Right lung (tissue), 5 donors: ENCODE data around the gene KCNG2. TPM values are rescaled to one million over a fixed set of nuclear protein-coding genes. Genes with fewer than 3 reads are reported as not detected.
"Not testable (repeated sequence)": the region's sequence is repeated elsewhere in the genome, so short reads cannot be mapped to it uniquely, and the experiment has no call there.

Source experiments
- DNase-seq, 2 donors: peaks; one replicate each; pipeline ENCODE4 v3.0.0-alpha.2; 2013
- polyA plus RNA-seq, 5 donors: library from polyadenylated mRNA; unstranded; fragments of 120-200 nt; gene quantifications; one replicate each; pipeline versions ENCODE4 v1.2.1 to v1.2.3, GENCODE V29; 2013; ENCODE audit warnings: inconsistent platforms in 1 of 5, low replicate concordance in 1 of 5; ENCODE audit not compliant: insufficient read length in 5 of 5, insufficient read depth in 1 of 5

The KCNG2 gene
- polyA plus RNA-seq, 5 donors: 0.16 to 0.35 (median 0.23) TPM

GRCh38 chr18:79852561-79853302 lies 55.0 kb downstream of the KCNG2 start:
- DNase-seq: no peak

GRCh38 chr18:79853303-79853992 lies 55.7 kb downstream of the KCNG2 start:
- no peak for DNase-seq

GRCh38 chr18:79853993-79854364 lies 56.2 kb downstream of the KCNG2 start:
- DNase-seq: no peak

GRCh38 chr18:79855147-79855933 lies 57.6 kb downstream of the KCNG2 start:
- peak; percentile 50 to 53 for DNase-seq

- DNase-seq: peak in 1 of 2 donors; percentile 25
Measured at GRCh38 chr18:79856119-79857007, 58.6 kb downstream of the KCNG2 start.

- DNase-seq: peak; percentile 54 to 55
Measured at GRCh38 chr18:79857082-79857671, 59.4 kb downstream of the KCNG2 start.

GRCh38 chr18:79859314-79859713 lies 61.6 kb downstream of the KCNG2 start:
- no peak for DNase-seq

GRCh38 chr18:79861687-79862086 lies 63.9 kb downstream of the KCNG2 start:
- DNase-seq: no peak

- DNase-seq: no peak
Measured at GRCh38 chr18:79862562-79862961, 64.8 kb downstream of the KCNG2 start.

- no peak for DNase-seq
Measured at GRCh38 chr18:79863161-79864005, 65.6 kb downstream of the KCNG2 start.

GRCh38 chr18:79864006-79864725 lies 66.4 kb downstream of the KCNG2 start:
- DNase-seq: no peak

- not testable (repeated sequence) for DNase-seq
Measured at GRCh38 chr18:79864955-79865354, 67.2 kb downstream of the KCNG2 start.

GRCh38 chr18:79865951-79866350 lies 68.2 kb downstream of the KCNG2 start:
- DNase-seq: not testable (repeated sequence)

GRCh38 chr18:79866889-79867574 lies 69.3 kb downstream of the KCNG2 start:
- no peak for DNase-seq

- DNase-seq: no peak
Measured at GRCh38 chr18:79867666-79868065, 69.9 kb downstream of the KCNG2 start.

GRCh38 chr18:79868168-79868784 lies 70.5 kb downstream of the KCNG2 start:
- no peak for DNase-seq

- DNase-seq: no peak
Measured at GRCh38 chr18:79868811-79869541, 71.2 kb downstream of the KCNG2 start.
